Testis (tissue), 3 donors: ENCODE data around the gene METRNL. TPM values are rescaled to one million over a fixed set of nuclear protein-coding genes. Genes with fewer than 3 reads are reported as not detected.
"Not testable (repeated sequence)": the region's sequence is repeated elsewhere in the genome, so short reads cannot be mapped to it uniquely, and the experiment has no call there.

Experiments used
- DNase-seq: peaks from one replicate; pipeline ENCODE4 v3.0.0-alpha.2; 2019
- H3K27ac ChIP-seq, 2 donors: fragments of 200-600 bp; sonication (generic); one replicate each; pipeline ENCODE4 v1.5.1; 2019
- H3K27me3 ChIP-seq: fragments of 200-600 bp; sonication (generic); one replicate; pipeline ENCODE4 v1.5.1; 2019
- H3K36me3 ChIP-seq: fragments of 200-600 bp; sonication (generic); one replicate; pipeline ENCODE4 v1.5.1; 2017; ENCODE audit warnings: low read depth; ENCODE audit errors: missing control alignments
- H3K4me1 ChIP-seq: fragments of 200-600 bp; sonication (generic); one replicate; pipeline ENCODE4 v1.5.1; 2019
- H3K4me3 ChIP-seq, 2 donors: fragments of 200-600 bp; sonication (generic); one replicate each; pipeline ENCODE4 v1.5.1; 2017 to 2019
- H3K9me3 ChIP-seq: fragments of 200-600 bp; sonication (generic); one replicate; pipeline ENCODE4 v1.5.1; 2017
- POLR2A ChIP-seq: fragments of 450-650 bp; IDR thresholded peaks from one replicate; pipeline ENCODE4 v1.6.1; 2017; ENCODE audit warnings: antibody characterized with exemption, mild to moderate bottlenecking, moderate library complexity
- WGBS, 2 donors: methylation state at CpG; one replicate each; pipeline ENCODE4 v1.1.5; 2018; 5-methylcytosine and 5-hydroxymethylcytosine counted together
- intact Hi-C: fragments of 100-400 bp; cut with DNase I; formaldehyde crosslinking; loops from one replicate; pipeline ENCODE4 v1.15.1; 2023; ENCODE audit warnings: low total_unique reads
- polyA plus RNA-seq: library from polyadenylated mRNA; stranded (reverse); fragments of 350-450 nt; fragmentation: Illumina TruSeq; extraction: RNeasy Lipid Tissue Mini Kit (QIAGEN cat#74804); gene quantifications from one replicate; pipeline ENCODE4 v1.2.3, GENCODE V29; 2014; ENCODE audit warnings: low read depth, low replicate concordance; ENCODE audit not compliant: insufficient read depth
- total RNA-seq, 2 donors: library from RNA; depleted of rRNA; stranded (reverse); fragments of >200 nt; gene quantifications; one replicate each; pipeline ENCODE4 v1.2.3, GENCODE V29; 2016
- TF ChIP-seq, protein P1 (sequence below), 3 experiments: fragments of 450-650 bp in 2 of 3; fragments of 200-600 bp in 1 of 3; sonication (generic) in 1 of 3; IDR thresholded peaks; one replicate each; pipeline ENCODE4 v1.5.1; 2016 to 2019; ENCODE audit warnings: antibody characterized with exemption in 3 of 3, mild to moderate bottlenecking in 2 of 3, moderate library complexity in 1 of 3

The METRNL gene
- total and polyA plus RNA-seq, 3 donors from 2014 or later = 54.6 to 86.1 (median 56.1) TPM

DNA sequence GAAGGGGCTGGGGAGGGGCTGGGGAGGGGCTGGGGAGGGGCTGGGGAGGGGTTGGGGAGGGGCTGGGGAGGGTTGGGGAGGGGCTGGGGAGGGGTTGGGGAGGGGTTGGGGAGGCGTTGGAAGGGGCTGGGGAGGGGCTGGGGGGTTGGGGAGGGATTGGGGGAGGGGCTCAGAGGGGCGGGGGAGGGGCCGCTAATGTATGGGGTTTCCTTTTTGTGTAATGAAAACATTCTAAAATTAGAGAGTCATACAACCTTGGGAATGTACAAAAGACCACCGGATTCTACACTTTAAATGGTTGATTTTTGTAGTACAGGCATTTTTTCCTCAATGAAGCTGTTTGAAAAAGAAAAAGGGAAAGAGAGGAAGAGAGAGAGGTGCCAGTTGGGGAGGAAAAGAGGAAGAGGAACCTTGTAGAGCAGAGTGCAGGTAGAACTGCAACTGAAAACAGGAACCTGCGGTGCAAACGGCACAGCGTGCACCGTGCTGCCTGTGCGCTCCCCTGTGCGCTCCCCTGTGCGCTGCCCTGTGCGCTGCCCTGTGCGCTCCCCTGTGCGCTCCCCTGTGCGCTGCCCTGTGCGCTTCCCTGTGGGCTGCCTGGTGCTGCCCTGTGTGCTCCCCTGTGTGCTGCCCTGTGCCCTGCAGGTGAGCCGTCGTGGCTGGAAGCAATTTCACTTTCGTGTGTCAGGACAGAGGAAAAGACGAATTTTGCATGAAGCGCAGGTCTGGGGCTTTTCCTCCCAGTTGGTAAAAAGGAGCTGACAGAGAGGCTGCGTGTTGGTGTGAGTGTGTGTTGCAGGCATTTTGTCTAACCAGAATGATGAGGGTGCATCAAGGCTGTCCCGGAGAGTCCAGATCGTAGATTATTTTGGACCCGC, 40.8 kb downstream of the METRNL start:
- H3K4me3 ChIP-seq = no peak overlapping the region
- no peak overlapping the region for H3K27ac ChIP-seq
- no peaks in the 10 kb centered on the region for H3K27me3 ChIP-seq
- H3K4me1 ChIP-seq = peaks cover 13% of the 10 kb centered on the region
- intact Hi-C loops = no loop called here
- no peak for DNase-seq
- WGBS, 2 donors = 49 to 60% methylated on average over 23 to 25 of the region's 25 CpGs
- no peaks in the 10 kb centered on the region for H3K9me3 ChIP-seq
- TF ChIP-seq, protein P1, sequence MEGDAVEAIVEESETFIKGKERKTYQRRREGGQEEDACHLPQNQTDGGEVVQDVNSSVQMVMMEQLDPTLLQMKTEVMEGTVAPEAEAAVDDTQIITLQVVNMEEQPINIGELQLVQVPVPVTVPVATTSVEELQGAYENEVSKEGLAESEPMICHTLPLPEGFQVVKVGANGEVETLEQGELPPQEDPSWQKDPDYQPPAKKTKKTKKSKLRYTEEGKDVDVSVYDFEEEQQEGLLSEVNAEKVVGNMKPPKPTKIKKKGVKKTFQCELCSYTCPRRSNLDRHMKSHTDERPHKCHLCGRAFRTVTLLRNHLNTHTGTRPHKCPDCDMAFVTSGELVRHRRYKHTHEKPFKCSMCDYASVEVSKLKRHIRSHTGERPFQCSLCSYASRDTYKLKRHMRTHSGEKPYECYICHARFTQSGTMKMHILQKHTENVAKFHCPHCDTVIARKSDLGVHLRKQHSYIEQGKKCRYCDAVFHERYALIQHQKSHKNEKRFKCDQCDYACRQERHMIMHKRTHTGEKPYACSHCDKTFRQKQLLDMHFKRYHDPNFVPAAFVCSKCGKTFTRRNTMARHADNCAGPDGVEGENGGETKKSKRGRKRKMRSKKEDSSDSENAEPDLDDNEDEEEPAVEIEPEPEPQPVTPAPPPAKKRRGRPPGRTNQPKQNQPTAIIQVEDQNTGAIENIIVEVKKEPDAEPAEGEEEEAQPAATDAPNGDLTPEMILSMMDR (IDR thresholded peaks at IDR 0.05) = no peak
- no peaks in the 10 kb centered on the region for H3K36me3 ChIP-seq

DNA sequence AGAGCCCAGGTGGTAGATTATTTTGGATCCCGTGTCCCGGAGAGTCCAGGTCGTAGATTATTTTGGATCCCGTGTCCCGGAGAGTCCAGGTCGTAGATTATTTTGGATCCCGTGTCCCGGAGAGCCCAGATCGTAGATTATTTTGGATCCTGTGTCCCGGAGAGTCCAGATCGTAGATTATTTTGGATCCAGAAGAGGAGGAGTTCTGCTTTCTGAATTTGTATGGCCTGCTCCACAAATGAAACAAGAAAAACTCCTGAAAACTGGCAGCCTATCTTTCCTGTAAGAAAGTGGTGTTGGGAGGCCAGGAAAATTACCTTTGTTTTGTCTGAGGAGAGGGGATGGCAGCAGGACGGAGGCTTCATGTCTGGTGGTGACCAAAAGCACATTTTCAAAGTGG, 42.1 kb downstream of the METRNL start:
- WGBS, 2 donors = 61 to 70% methylated on average over 12 of the region's 12 CpGs
- H3K36me3 ChIP-seq, DNase-seq, H3K27ac ChIP-seq, intact Hi-C loops, H3K27me3 ChIP-seq, H3K9me3 ChIP-seq, H3K4me3 ChIP-seq: not testable (repeated sequence)
- peaks cover 13% of the 10 kb centered on the region for H3K4me1 ChIP-seq

DNA sequence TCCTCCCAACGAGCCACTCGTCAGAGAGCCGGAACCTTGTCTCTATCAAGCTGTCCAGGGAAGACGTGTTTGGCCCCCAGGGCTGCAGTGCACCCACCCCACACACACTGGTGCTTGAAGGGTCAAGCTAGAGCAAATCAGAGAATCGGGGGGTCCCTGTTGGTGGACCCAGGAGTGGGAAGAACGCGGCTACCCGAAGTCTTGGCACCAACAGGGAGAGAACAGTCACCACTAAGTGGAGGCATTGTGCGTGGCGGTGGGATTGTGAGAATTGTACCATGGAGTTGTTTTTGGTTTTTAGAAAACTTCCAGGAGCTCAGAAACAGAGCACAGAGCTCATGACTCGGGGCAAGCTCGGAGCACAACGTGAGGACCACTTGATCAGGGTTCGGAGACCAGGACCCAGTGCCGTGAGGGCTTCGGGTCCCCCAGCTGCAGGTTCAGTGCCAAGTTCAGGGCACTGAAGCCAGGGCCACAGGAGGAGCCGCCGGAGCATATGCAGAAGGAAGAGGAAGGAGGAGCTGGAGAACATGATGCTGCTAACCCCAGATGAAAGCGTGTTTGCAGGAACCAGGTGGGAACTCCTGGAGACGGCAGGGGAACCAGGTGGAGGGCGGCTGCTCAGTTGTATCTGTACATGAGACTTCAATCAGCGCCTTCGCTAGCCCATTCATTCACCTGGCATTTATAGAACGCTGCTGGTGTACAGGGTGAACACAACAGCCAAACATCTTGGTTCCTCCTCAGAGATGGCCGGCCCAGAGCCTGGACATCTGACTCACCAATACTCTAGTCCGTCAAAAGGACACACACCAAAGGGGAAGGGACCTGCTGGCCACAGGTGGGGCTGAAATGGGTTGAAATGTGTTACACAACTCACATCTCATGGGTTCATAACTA, 42.8 kb downstream of the METRNL start:
- intact Hi-C loops = no loop called here
- Histone ChIP-seq H3K36me3 (no peaks in the 10 kb centered on the region), H3K9me3 (no peaks in the 10 kb centered on the region), H3K4me1 (peaks cover 13% of the 10 kb centered on the region), H3K27me3 (no peaks in the 10 kb centered on the region), H3K27ac (no peak overlapping the region), H3K4me3 (no peak overlapping the region)
- no peak for DNase-seq
- 81 to 84% methylated on average over 26 of the region's 26 CpGs for WGBS, 2 donors
- TF ChIP-seq, protein P1 (IDR thresholded peaks at IDR 0.05) = no peak
- TF ChIP-seq POLR2A = no peak

DNA sequence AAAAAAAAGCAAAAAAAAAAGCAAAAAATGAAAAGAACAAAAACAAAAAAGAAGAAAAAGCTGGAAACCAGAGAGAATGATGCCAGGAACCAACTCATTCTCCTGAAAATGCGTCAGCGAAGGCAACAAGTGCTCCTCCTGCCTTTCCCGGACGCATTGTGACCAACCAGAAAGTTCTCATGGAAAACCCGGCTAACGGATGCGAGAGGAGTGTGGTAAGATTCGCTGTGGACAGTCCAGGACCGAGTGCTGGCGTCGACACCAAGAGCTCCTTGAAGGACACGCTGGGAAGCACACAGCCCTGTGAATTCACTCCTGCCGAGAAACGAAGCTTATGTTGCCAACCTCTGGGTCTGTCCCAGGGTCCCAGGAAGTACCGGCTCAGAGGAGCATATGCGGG, 43.4 kb downstream of the METRNL start:
- TF ChIP-seq, protein P1 (IDR thresholded peaks at IDR 0.05) = no peak
- Histone ChIP-seq H3K27ac (no peak overlapping the region), H3K9me3 (no peaks in the 10 kb centered on the region), H3K36me3 (no peaks in the 10 kb centered on the region), H3K4me3 (no peak overlapping the region), H3K27me3 (no peaks in the 10 kb centered on the region), H3K4me1 (peaks cover 13% of the 10 kb centered on the region)
- intact Hi-C loops = no loop called here
- 80 to 90% methylated on average over 16 of the region's 16 CpGs for WGBS, 2 donors
- no peak for DNase-seq
